DOHH2 (cell line): ENCODE measurements around the gene NDE1.

Experiments
- H3F3A ChIP-seq: fragments of 200-600 bp; sonication (generic), shearing (Covaris generic); 2 replicates; pipeline ENCODE4 v1.6.0; 2016; ENCODE audit warnings: antibody characterized with exemption, mild to moderate bottlenecking; ENCODE audit not compliant: control insufficient read depth, insufficient read depth
- H3K27ac ChIP-seq: fragments of 200-600 bp; sonication (generic); 2 replicates; pipeline ENCODE4 v1.5.1; 2014; ENCODE audit warnings: low read depth, mild to moderate bottlenecking, low read length, moderate library complexity
- H3K27me3 ChIP-seq: fragments of 200-600 bp; sonication (generic); 2 replicates; pipeline ENCODE4 v1.6.1; 2014; ENCODE audit warnings: mild to moderate bottlenecking, low read length, mixed read lengths; ENCODE audit not compliant: control insufficient read depth
- H3K36me3 ChIP-seq: fragments of 200-600 bp; sonication (generic); 2 replicates; pipeline ENCODE4 v1.6.1; 2014; ENCODE audit warnings: mild to moderate bottlenecking, low read length, moderate library complexity, mixed read lengths; ENCODE audit not compliant: control insufficient read depth
- H3K4me1 ChIP-seq: fragments of 200-600 bp; sonication (generic); 2 replicates; pipeline ENCODE4 v1.6.1; 2014; ENCODE audit warnings: mild to moderate bottlenecking, low read length, mixed read lengths; ENCODE audit not compliant: control insufficient read depth
- H3K4me2 ChIP-seq: fragments of 200-600 bp; sonication (generic); 2 replicates; pipeline ENCODE4 v1.6.0; 2014; ENCODE audit warnings: mild to moderate bottlenecking, low read length, moderate library complexity
- H3K4me3 ChIP-seq: fragments of 200-600 bp; sonication (generic); 2 replicates; pipeline ENCODE4 v1.5.1; 2014; ENCODE audit warnings: mild to moderate bottlenecking, low read length, mixed read lengths
- H3K79me2 ChIP-seq: fragments of 200-600 bp; sonication (generic); 2 replicates; pipeline ENCODE4 v1.6.1; 2014; ENCODE audit warnings: mild to moderate bottlenecking, low read length, mixed read lengths; ENCODE audit not compliant: control insufficient read depth
- H3K9me2 ChIP-seq: fragments of 200-600 bp; sonication (generic); replicated peaks from 2 replicates; pipeline ENCODE4 v1.6.1; 2014; ENCODE audit warnings: mild to moderate bottlenecking, low read length, mixed read lengths; ENCODE audit not compliant: control insufficient read depth
- H3K9me3 ChIP-seq: fragments of 200-600 bp; sonication (generic); 2 replicates; pipeline ENCODE4 v1.6.1; 2014; ENCODE audit warnings: antibody characterized with exemption, low read length, mixed read lengths; ENCODE audit not compliant: control insufficient read depth, insufficient read depth
- H4K20me1 ChIP-seq: fragments of 200-600 bp; sonication (generic); 2 replicates; pipeline ENCODE4 v1.6.0; 2014; ENCODE audit warnings: low read depth, mild to moderate bottlenecking, antibody characterized with exemption, low read length, moderate library complexity; ENCODE audit not compliant: control insufficient read depth, insufficient read depth
- EZH2phosphoT487 ChIP-seq: fragments of 200-600 bp; sonication (generic); IDR thresholded peaks from 2 replicates; pipeline ENCODE4 v1.6.1; 2017; ENCODE audit warnings: borderline replicate concordance, mild to moderate bottlenecking, antibody characterized with exemption, low read length, moderate library complexity, mixed read lengths
- TF ChIP-seq, protein P1 (sequence below): fragments of 200-600 bp; sonication (generic); IDR thresholded peaks from one replicate; pipeline ENCODE4 v1.5.1; 2014; ENCODE audit warnings: antibody characterized with exemption, mild to moderate bottlenecking, low read depth, low read length; ENCODE audit not compliant: poor library complexity, severe bottlenecking

Gene NDE1

DNA sequence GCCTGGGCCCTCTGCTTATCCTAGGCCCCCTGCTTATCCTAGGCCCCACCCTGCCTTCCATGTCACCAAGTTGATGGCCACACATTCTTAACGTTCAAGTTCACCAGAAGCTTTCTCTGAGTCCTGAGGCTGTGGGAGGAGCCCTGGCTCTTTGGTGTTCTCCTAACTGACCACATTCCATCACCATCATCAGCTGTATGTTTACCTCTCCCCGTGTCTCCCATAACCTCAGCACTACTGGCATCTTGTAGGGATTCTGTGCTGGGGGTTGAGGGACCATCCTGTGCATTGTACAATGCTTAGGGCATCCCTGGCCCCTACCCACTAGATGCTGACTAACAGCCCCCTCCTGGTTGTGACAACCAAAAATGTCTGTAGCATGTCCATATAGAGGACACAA lies 99.3 kb downstream of the NDE1 start:
- H3K27me3 ChIP-seq: no peaks in the 10 kb centered on the region
- H3K4me3 ChIP-seq: no peak overlapping the region
- no peak for TF ChIP-seq EZH2phosphoT487
- TF ChIP-seq, protein P1, sequence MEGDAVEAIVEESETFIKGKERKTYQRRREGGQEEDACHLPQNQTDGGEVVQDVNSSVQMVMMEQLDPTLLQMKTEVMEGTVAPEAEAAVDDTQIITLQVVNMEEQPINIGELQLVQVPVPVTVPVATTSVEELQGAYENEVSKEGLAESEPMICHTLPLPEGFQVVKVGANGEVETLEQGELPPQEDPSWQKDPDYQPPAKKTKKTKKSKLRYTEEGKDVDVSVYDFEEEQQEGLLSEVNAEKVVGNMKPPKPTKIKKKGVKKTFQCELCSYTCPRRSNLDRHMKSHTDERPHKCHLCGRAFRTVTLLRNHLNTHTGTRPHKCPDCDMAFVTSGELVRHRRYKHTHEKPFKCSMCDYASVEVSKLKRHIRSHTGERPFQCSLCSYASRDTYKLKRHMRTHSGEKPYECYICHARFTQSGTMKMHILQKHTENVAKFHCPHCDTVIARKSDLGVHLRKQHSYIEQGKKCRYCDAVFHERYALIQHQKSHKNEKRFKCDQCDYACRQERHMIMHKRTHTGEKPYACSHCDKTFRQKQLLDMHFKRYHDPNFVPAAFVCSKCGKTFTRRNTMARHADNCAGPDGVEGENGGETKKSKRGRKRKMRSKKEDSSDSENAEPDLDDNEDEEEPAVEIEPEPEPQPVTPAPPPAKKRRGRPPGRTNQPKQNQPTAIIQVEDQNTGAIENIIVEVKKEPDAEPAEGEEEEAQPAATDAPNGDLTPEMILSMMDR: no peak
- H3K9me3 ChIP-seq: no peaks in the 10 kb centered on the region
- H3K4me2 ChIP-seq: no peak overlapping the region
- no peak overlapping the region for H3K27ac ChIP-seq
- no peaks in the 10 kb centered on the region for H3K36me3 ChIP-seq
- H3K79me2 ChIP-seq: no peaks in the 10 kb centered on the region
- H3F3A ChIP-seq: no peaks in the 10 kb centered on the region
- H4K20me1 ChIP-seq: no peaks in the 10 kb centered on the region
- H3K4me1 ChIP-seq: no peaks in the 10 kb centered on the region
- no peaks in the 10 kb centered on the region for H3K9me2 ChIP-seq

DNA sequence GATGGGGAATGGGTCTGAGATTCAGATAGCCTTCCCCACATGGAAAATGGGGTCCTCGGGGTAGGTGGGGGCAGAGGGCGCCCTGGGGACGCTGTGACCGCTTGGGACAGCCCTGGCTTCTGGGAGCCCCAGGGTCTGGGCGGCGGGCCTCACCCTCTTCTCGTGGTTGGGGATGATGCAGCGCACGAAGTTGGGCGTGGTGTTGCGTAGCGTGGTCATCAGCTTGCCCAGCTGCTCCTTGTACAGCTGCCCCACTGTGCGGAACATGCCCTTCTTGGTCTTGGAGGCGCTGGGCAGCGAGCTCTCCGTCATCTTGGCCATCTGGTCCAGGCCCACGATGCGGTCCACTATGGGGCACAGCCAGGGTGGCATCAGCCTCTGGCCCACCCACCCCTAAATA lies 99.9 kb downstream of the NDE1 start:
- H3K27ac ChIP-seq: no peak overlapping the region
- H3K27me3 ChIP-seq: no peaks in the 10 kb centered on the region
- H3K4me1 ChIP-seq: no peaks in the 10 kb centered on the region
- H4K20me1 ChIP-seq: no peaks in the 10 kb centered on the region
- no peak overlapping the region for H3K4me3 ChIP-seq
- H3K36me3 ChIP-seq: no peaks in the 10 kb centered on the region
- H3K79me2 ChIP-seq: no peaks in the 10 kb centered on the region
- no peaks in the 10 kb centered on the region for H3K9me3 ChIP-seq
- no peaks in the 10 kb centered on the region for H3K9me2 ChIP-seq
- no peaks in the 10 kb centered on the region for H3F3A ChIP-seq
- no peak for TF ChIP-seq EZH2phosphoT487
- TF ChIP-seq, protein P1: no peak
- H3K4me2 ChIP-seq: no peak overlapping the region

DNA sequence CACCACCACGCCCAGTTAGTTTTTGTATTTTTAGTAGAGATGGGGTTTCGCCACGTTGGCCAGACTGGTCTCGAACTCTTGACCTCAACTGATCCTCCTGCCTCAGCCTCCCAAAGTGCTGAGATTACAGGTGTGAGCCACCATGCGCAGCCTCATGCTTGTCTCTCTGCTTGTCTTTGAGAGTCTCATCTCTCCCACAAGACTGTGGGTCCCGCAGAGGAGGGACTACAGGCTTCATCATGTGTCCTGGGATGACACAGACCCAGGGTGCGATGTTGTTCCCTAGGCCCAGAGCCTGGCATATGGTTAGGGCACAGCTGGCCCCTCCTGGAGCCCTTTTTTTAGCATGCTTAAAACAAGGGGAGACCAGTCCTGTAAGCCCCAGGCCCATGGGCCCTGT lies 101.9 kb downstream of the NDE1 start:
- Histone ChIP-seq H4K20me1 (no peaks in the 10 kb centered on the region), H3K4me3 (no peak overlapping the region), H3K4me1 (peaks cover 8% of the 10 kb centered on the region), H3K9me3 (no peaks in the 10 kb centered on the region), H3F3A (no peaks in the 10 kb centered on the region), H3K9me2 (no peaks in the 10 kb centered on the region), H3K36me3 (no peaks in the 10 kb centered on the region), H3K79me2 (no peaks in the 10 kb centered on the region), H3K4me2 (no peak overlapping the region), H3K27me3 (no peaks in the 10 kb centered on the region), H3K27ac (no peak overlapping the region)
- TF ChIP-seq, protein P1: no peak
- TF ChIP-seq EZH2phosphoT487: no peak
